Stomach (tissue), 4 donors: ENCODE measurements around the gene ADGRD2.

Source experiments
- EP300 ChIP-seq: sonication (generic); formaldehyde crosslinking; IDR thresholded peaks from one replicate; pipeline ENCODE4 v1.6.1; 2017; ENCODE audit warnings: antibody characterized with exemption
- POLR2AphosphoS5 ChIP-seq, 3 donors: sonication (generic); formaldehyde crosslinking; IDR thresholded peaks; one replicate each; pipeline ENCODE4 v1.6.1; 2016; ENCODE audit warnings: antibody characterized with exemption in 3 of 3

- TF ChIP-seq EP300, result no peak
- no peak for TF ChIP-seq POLR2AphosphoS5 (IDR thresholded peaks at IDR 0.05)
Measured at GRCh38 chr9:124456341-124457078, 6.3 kb downstream of the ADGRD2 start.
